Smooth muscle cell (in vitro differentiated cells): ENCODE data around the gene PIMREG. TPM values are rescaled to one million over a fixed set of nuclear protein-coding genes. Genes with fewer than 3 reads are reported as not detected.

ENCODE experiments used
- DNase-seq: peaks from one replicate; lab custom pipeline; 2025; ENCODE audit not compliant: unreplicated experiment; lab: John Stamatoyannopoulos, UW
- H2AFZ ChIP-seq: fragments of 200-600 bp; sonication (generic); 2 replicates; pipeline ENCODE4 v1.6.0; 2016; ENCODE audit warnings: antibody characterized with exemption, low read depth, mild to moderate bottlenecking
- H3F3A ChIP-seq: fragments of 200-600 bp; sonication (generic); 2 replicates; pipeline ENCODE4 v1.6.0; 2017; ENCODE audit warnings: antibody characterized with exemption, low read depth
- H3K27ac ChIP-seq: fragments of 200-600 bp; sonication (generic); 2 replicates; pipeline ENCODE4 v1.5.1; 2016; ENCODE audit warnings: low read depth, mild to moderate bottlenecking
- H3K27me3 ChIP-seq: fragments of 200-600 bp; sonication (generic); 2 replicates; pipeline ENCODE4 v1.6.1; 2016; ENCODE audit warnings: low read depth, mild to moderate bottlenecking
- H3K36me3 ChIP-seq: fragments of 200-600 bp; sonication (generic); 2 replicates; pipeline ENCODE4 v1.5.1; 2016; ENCODE audit warnings: low read depth
- H3K4me1 ChIP-seq: fragments of 200-600 bp; sonication (generic); 2 replicates; pipeline ENCODE4 v1.5.1; 2016; ENCODE audit warnings: low read depth
- H3K4me2 ChIP-seq: fragments of 200-600 bp; sonication (generic); 2 replicates; pipeline ENCODE4 v1.6.0; 2016; ENCODE audit warnings: mild to moderate bottlenecking
- H3K4me3 ChIP-seq: fragments of 200-600 bp; sonication (generic); 2 replicates; pipeline ENCODE4 v1.5.1; 2016; ENCODE audit warnings: mild to moderate bottlenecking
- H3K79me2 ChIP-seq: fragments of 200-600 bp; sonication (generic); 2 replicates; pipeline ENCODE4 v1.6.0; 2016; ENCODE audit warnings: low read depth, mild to moderate bottlenecking
- H3K9ac ChIP-seq: fragments of 200-600 bp; sonication (generic); 2 replicates; pipeline ENCODE4 v1.6.0; 2016; ENCODE audit warnings: low read depth
- H3K9me3 ChIP-seq: fragments of 200-600 bp; sonication (generic); replicated peaks from 2 replicates; pipeline ENCODE4 v1.5.1; 2016; ENCODE audit warnings: low read depth
- H4K20me1 ChIP-seq: fragments of 200-600 bp; sonication (generic); 2 replicates; pipeline ENCODE4 v1.6.0; 2016; ENCODE audit warnings: low read depth
- CTCF ChIP-seq: fragments of 200-600 bp; sonication (generic); IDR thresholded peaks from 2 replicates; pipeline ENCODE4 v1.5.1; 2017; ENCODE audit warnings: borderline replicate concordance, mild to moderate bottlenecking, antibody characterized with exemption; ENCODE audit not compliant: insufficient read depth, poor library complexity, severe bottlenecking
- WGBS: methylation state at CpG from one replicate; pipeline ENCODE4 v1.1.7; 2016; ENCODE audit warnings: low lambda C conversion rate; 5-methylcytosine and 5-hydroxymethylcytosine counted together
- polyA plus RNA-seq: library from polyadenylated mRNA; unstranded; fragments of >200 nt; fragmentation: Nextera tagmentation; extraction: Ambion mirVana; gene quantifications from 2 replicates; pipeline ENCODE4 v1.2.1, GENCODE V29; 2016
- total RNA-seq: library from RNA; depleted of rRNA; stranded (reverse); fragments of >200 nt; gene quantifications from 2 replicates; pipeline ENCODE4 v1.2.3, GENCODE V29; 2014

Gene PIMREG
- total and polyA plus RNA-seq, 2 experiments from 2014 or later = 3.5 to 11.7 TPM

GRCh38 chr17:6496116-6496481 lies 51.8 kb downstream of the PIMREG start:
- no peaks in the 10 kb centered on the region for H3K36me3 ChIP-seq
- peak overlapping the region; percentile 82 for H3K4me2 ChIP-seq
- peaks cover 35% of the 10 kb centered on the region for H3K4me1 ChIP-seq
- no peaks in the 10 kb centered on the region for H4K20me1 ChIP-seq
- H3K27me3 ChIP-seq = no peaks in the 10 kb centered on the region
- no peak overlapping the region for H3K9ac ChIP-seq
- no peak overlapping the region for H2AFZ ChIP-seq
- no peaks in the 10 kb centered on the region for H3K9me3 ChIP-seq
- TF ChIP-seq CTCF = no peak
- 13% methylated on average over 8 of the region's 8 CpGs for WGBS
- no peak for DNase-seq
- no peak overlapping the region for H3K27ac ChIP-seq
- peak overlapping the region; percentile 13 for H3K4me3 ChIP-seq
- H3K79me2 ChIP-seq = no peaks in the 10 kb centered on the region
- H3F3A ChIP-seq = no peaks in the 10 kb centered on the region

- Histone ChIP-seq H2AFZ (no peak overlapping the region), H3K27me3 (no peaks in the 10 kb centered on the region), H3K4me2 (peak overlapping the region; percentile 82), H3K4me3 (peak overlapping the region; percentile 13), H3K36me3 (no peaks in the 10 kb centered on the region), H3K9ac (no peak overlapping the region), H4K20me1 (no peaks in the 10 kb centered on the region), H3K4me1 (peaks cover 31% of the 10 kb centered on the region), H3K9me3 (no peaks in the 10 kb centered on the region), H3F3A (no peaks in the 10 kb centered on the region), H3K27ac (no peak overlapping the region), H3K79me2 (no peaks in the 10 kb centered on the region)
- WGBS = 55% methylated on average over 15 of the region's 15 CpGs
- TF ChIP-seq CTCF = no peak
- DNase-seq = no peak
Observed at GRCh38 chr17:6496640-6497441, 52.6 kb downstream of the PIMREG start.

GRCh38 chr17:6497496-6498221 lies 53.4 kb downstream of the PIMREG start:
- Histone ChIP-seq H3K9me3 (no peaks in the 10 kb centered on the region), H3F3A (no peaks in the 10 kb centered on the region), H3K4me1 (peaks cover 31% of the 10 kb centered on the region), H3K4me3 (no peak overlapping the region), H2AFZ (no peak overlapping the region), H3K79me2 (no peaks in the 10 kb centered on the region), H3K4me2 (peak overlapping the region; percentile 82), H3K36me3 (no peaks in the 10 kb centered on the region), H3K27ac (no peak overlapping the region), H3K9ac (no peak overlapping the region), H4K20me1 (no peaks in the 10 kb centered on the region), H3K27me3 (no peaks in the 10 kb centered on the region)
- TF ChIP-seq CTCF = no peak
- no peak for DNase-seq
- WGBS = 77% methylated on average over 17 of the region's 17 CpGs

GRCh38 chr17:6498356-6498755 lies 54.1 kb downstream of the PIMREG start:
- no peak for TF ChIP-seq CTCF
- Histone ChIP-seq H3K27me3 (no peaks in the 10 kb centered on the region), H3K9me3 (no peaks in the 10 kb centered on the region), H3K79me2 (no peaks in the 10 kb centered on the region), H3F3A (no peaks in the 10 kb centered on the region), H3K4me3 (no peak overlapping the region), H2AFZ (no peak overlapping the region), H3K4me2 (no peak overlapping the region), H3K27ac (no peak overlapping the region), H3K4me1 (peaks cover 31% of the 10 kb centered on the region), H3K36me3 (no peaks in the 10 kb centered on the region), H4K20me1 (no peaks in the 10 kb centered on the region), H3K9ac (no peak overlapping the region)
- DNase-seq = no peak
- 88% methylated on average over 7 of the region's 7 CpGs for WGBS
